NT2/D1 (cell line): Measurements from ENCODE around the gene BST1.

Experiments used
- SUZ12 ChIP-seq: IDR thresholded peaks from 2 replicates; pipeline ENCODE4 v1.6.1; 2011; ENCODE audit not compliant: insufficient read length, insufficient read depth; ENCODE audit errors: extremely low read depth
- YY1 ChIP-seq: IDR thresholded peaks from 2 replicates; pipeline ENCODE4 v1.6.1; 2011; ENCODE audit not compliant: insufficient read length, insufficient read depth
- ZNF274 ChIP-seq: IDR thresholded peaks from 2 replicates; pipeline ENCODE4 v1.6.1; 2011; ENCODE audit warnings: mild to moderate bottlenecking, low read depth, low read length

GRCh38 chr4:15702941-15703403 is at the start of gene BST1:
- TF ChIP-seq YY1, result no peak
- no peak for TF ChIP-seq SUZ12
- TF ChIP-seq ZNF274, result no peak
